ENCODE results near the gene PCSK4.

DNA sequence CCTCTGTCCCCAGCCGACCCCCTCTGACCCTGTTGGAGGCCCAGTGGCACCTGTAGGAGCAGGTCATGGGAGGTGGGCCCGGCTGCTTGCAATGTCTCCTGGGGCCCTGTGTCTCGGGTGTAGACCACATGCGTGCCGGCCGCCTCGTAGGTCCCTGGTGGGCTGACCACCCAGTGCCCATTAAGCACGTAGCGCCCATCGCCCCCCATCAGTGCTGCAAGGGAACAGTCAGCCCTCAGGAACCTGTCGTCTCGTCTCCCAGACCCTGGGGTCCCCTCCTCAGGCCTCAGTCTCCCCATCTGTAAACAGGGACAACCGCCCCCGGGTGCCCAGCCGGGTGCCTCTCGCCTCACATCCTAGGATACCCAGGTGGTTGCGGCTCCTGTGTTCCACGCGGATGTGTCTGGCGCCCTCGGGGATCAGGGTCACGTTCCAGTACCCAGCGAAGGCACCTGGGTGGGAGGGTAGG, 17.1 kb upstream of the PCSK4 start:
- TF ChIP-seq EZH2phosphoT487 (IDR thresholded peaks at IDR 0.05; ENCODE audit: borderline replicate concordance, low read length) (no peak), EZH2 (IDR thresholded peaks at IDR 0.05; ENCODE audit: low read length, unreplicated experiment) (no peak), CTCF (conservative IDR thresholded peaks at IDR 0.05; ENCODE audit: low read depth, low read length) (no peak)
